H9 (cell line): Measurements from ENCODE around the gene RPS6KA1. TPM values are rescaled to one million over a fixed set of nuclear protein-coding genes. Genes with fewer than 3 reads are reported as not detected.

ENCODE experiments used
- DNase-seq: peaks from one replicate; pipeline ENCODE4 v3.0.0-alpha.2; 2017
- H2AFZ ChIP-seq: one replicate; pipeline ENCODE4 v1.6.1; 2013; ENCODE audit warnings: mild to moderate bottlenecking, low read length, control low read depth, moderate library complexity
- H2AK5ac ChIP-seq: 2 replicates; pipeline ENCODE4 v1.6.1; 2013; ENCODE audit warnings: low read length, control low read depth, mixed read lengths; ENCODE audit not compliant: insufficient read length
- H2BK120ac ChIP-seq: one replicate; pipeline ENCODE4 v1.6.1; 2013; ENCODE audit warnings: low read depth, mild to moderate bottlenecking, low read length, control low read depth, inconsistent platforms; ENCODE audit not compliant: poor library complexity, severe bottlenecking
- H2BK12ac ChIP-seq: 2 replicates; pipeline ENCODE4 v1.6.1; 2013; ENCODE audit warnings: low read length, control low read depth, mixed read lengths, low read depth; ENCODE audit not compliant: insufficient read length
- H2BK15ac ChIP-seq: 2 replicates; pipeline ENCODE4 v1.6.1; 2013; ENCODE audit warnings: low read depth, low read length, control low read depth
- H2BK20ac ChIP-seq: one replicate; pipeline ENCODE4 v1.6.1; 2013; ENCODE audit warnings: low read depth, mild to moderate bottlenecking, low read length, control low read depth, inconsistent platforms; ENCODE audit not compliant: poor library complexity, severe bottlenecking
- H2BK5ac ChIP-seq: 2 replicates; pipeline ENCODE4 v1.6.1; 2013; ENCODE audit warnings: low read length, control low read depth, mixed read lengths; ENCODE audit not compliant: insufficient read length
- H3K14ac ChIP-seq: 2 replicates; pipeline ENCODE4 v1.6.1; 2013; ENCODE audit warnings: low read length, control low read depth; ENCODE audit not compliant: insufficient read depth
- H3K18ac ChIP-seq: 2 replicates; pipeline ENCODE4 v1.6.1; 2013; ENCODE audit warnings: low read depth, mild to moderate bottlenecking, mixed read lengths, low read length, control low read depth; ENCODE audit not compliant: insufficient read length
- H3K23ac ChIP-seq: 2 replicates; pipeline ENCODE4 v1.6.1; 2013; ENCODE audit warnings: low read length, control low read depth, mixed read lengths, low read depth; ENCODE audit not compliant: insufficient read length
- H3K23me2 ChIP-seq: 2 replicates; pipeline ENCODE4 v1.6.1; 2013; ENCODE audit warnings: low read depth, mild to moderate bottlenecking, mixed read lengths, low read length, control low read depth; ENCODE audit not compliant: insufficient read length, poor library complexity, severe bottlenecking
- H3K27ac ChIP-seq: 2 replicates; pipeline ENCODE4 v1.5.1; 2013; ENCODE audit warnings: low read length, control low read depth, mixed read lengths, low read depth; ENCODE audit not compliant: insufficient read length
- H3K27me3 ChIP-seq: 2 replicates; pipeline ENCODE4 v1.6.1; 2013; ENCODE audit warnings: low read length, control low read depth, inconsistent platforms; ENCODE audit not compliant: insufficient read depth
- H3K4ac ChIP-seq: 2 replicates; pipeline ENCODE4 v1.6.1; 2013; ENCODE audit warnings: low read depth, mild to moderate bottlenecking, control low read depth, inconsistent platforms, low read length, moderate library complexity
- H3K4me1 ChIP-seq: 2 replicates; pipeline ENCODE4 v1.6.1; 2013; ENCODE audit warnings: low read length, control low read depth, inconsistent platforms; ENCODE audit not compliant: insufficient read depth
- H3K4me2 ChIP-seq: 2 replicates; pipeline ENCODE4 v1.6.1; 2013; ENCODE audit warnings: low read length, control low read depth, mixed read lengths; ENCODE audit not compliant: insufficient read length, insufficient read depth
- H3K56ac ChIP-seq: 2 replicates; pipeline ENCODE4 v1.6.1; 2013; ENCODE audit warnings: low read depth, mild to moderate bottlenecking, mixed read lengths, low read length, control low read depth; ENCODE audit not compliant: insufficient read length
- H3K79me1 ChIP-seq: 2 replicates; pipeline ENCODE4 v1.6.1; 2013; ENCODE audit warnings: low read depth, mild to moderate bottlenecking, moderate library complexity, low read length, control low read depth, inconsistent platforms; ENCODE audit not compliant: insufficient read depth, poor library complexity, severe bottlenecking
- H3K79me2 ChIP-seq: 2 replicates; pipeline ENCODE4 v1.6.1; 2013; ENCODE audit warnings: low read length, control low read depth, inconsistent platforms; ENCODE audit not compliant: insufficient read depth
- H3K9ac ChIP-seq: 2 replicates; pipeline ENCODE4 v1.6.1; 2013; ENCODE audit warnings: low read length, control low read depth, mixed read lengths; ENCODE audit not compliant: insufficient read length; ENCODE audit errors: extremely low read depth
- H3K9me3 ChIP-seq: one replicate; pipeline ENCODE4 v1.6.1; 2013; ENCODE audit warnings: low read depth, low read length, inconsistent platforms; ENCODE audit not compliant: control insufficient read depth
- H3T11ph ChIP-seq: one replicate; pipeline ENCODE4 v1.6.1; 2013; ENCODE audit warnings: mild to moderate bottlenecking, low read length, control low read depth, inconsistent platforms
- H4K20me1 ChIP-seq: one replicate; pipeline ENCODE4 v1.6.1; 2013; ENCODE audit not compliant: control insufficient read depth, insufficient read length, insufficient read depth
- H4K5ac ChIP-seq: 2 replicates; pipeline ENCODE4 v1.6.1; 2013; ENCODE audit warnings: low read depth, mild to moderate bottlenecking, mixed read lengths, low read length, control low read depth; ENCODE audit not compliant: insufficient read length
- H4K8ac ChIP-seq: replicated peaks from 2 replicates; pipeline ENCODE4 v1.6.1; 2013; ENCODE audit warnings: low read length, control low read depth, mixed read lengths, low read depth; ENCODE audit not compliant: insufficient read length
- H4K91ac ChIP-seq: 2 replicates; pipeline ENCODE4 v1.6.1; 2013; ENCODE audit warnings: low read depth, mild to moderate bottlenecking, moderate library complexity, mixed read lengths, low read length, control low read depth; ENCODE audit not compliant: insufficient read length
- H3K27ac Mint-ChIP-seq, 3 experiments: 2 replicates in 2 of 3; 3 replicates in 1 of 3; pipeline ENCODE4 v1.8.0; 2020 to 2021; ENCODE audit warnings: mixed read lengths in 3 of 3, mild to moderate bottlenecking in 1 of 3, moderate library complexity in 1 of 3
- H3K27me3 Mint-ChIP-seq: 2 replicates; pipeline ENCODE4 v1.8.0; 2021; ENCODE audit warnings: low read depth, mild to moderate bottlenecking, moderate library complexity, mixed read lengths
- H3K36me3 Mint-ChIP-seq, 3 experiments: 2 replicates in 2 of 3; 3 replicates in 1 of 3; pipeline ENCODE4 v1.8.0; 2020 to 2021; ENCODE audit warnings: low read depth in 3 of 3, mixed read lengths in 3 of 3; ENCODE audit not compliant: insufficient read depth in 1 of 3
- H3K4me1 Mint-ChIP-seq, 2 experiments: 2 replicates each; pipeline ENCODE4 v1.8.0; 2020; ENCODE audit warnings: mixed read lengths in 2 of 2
- H3K4me3 Mint-ChIP-seq, 2 experiments: 2 replicates in 1 of 2; 3 replicates in 1 of 2; pipeline ENCODE4 v1.8.0; 2020 to 2021; ENCODE audit warnings: mild to moderate bottlenecking in 2 of 2, mixed read lengths in 2 of 2, moderate library complexity in 1 of 2
- H3K9me3 Mint-ChIP-seq, 2 experiments: 2 replicates in 1 of 2; 3 replicates in 1 of 2; pipeline ENCODE4 v1.8.0; 2020; ENCODE audit warnings: mild to moderate bottlenecking in 2 of 2, mixed read lengths in 2 of 2, moderate library complexity in 1 of 2
- WGBS: extraction: QIAGEN DNeasy Blood & Tissue Kit; methylation state at CpG from one replicate; pipeline ENCODE4 v1.1.7; 2013; ENCODE audit warnings: missing lambda C conversion rate, low lambda C conversion rate, mixed read lengths; ENCODE audit not compliant: insufficient read length; ENCODE audit errors: extremely low coverage; 5-methylcytosine and 5-hydroxymethylcytosine counted together
- total RNA-seq: library from RNA; stranded (reverse); gene quantifications from 2 replicates; pipeline ENCODE4 v1.2.1, GENCODE V29; 2021
- TF ChIP-seq, protein P1 (sequence below): fragments of 200-600 bp; sonication (generic); conservative IDR thresholded peaks from 3 replicates; pipeline ENCODE4 v1.8.0; 2021; ENCODE audit warnings: antibody characterized with exemption, mild to moderate bottlenecking

The RPS6KA1 gene
- total RNA-seq, 1 experiment from 2014 or later, result 45.3 TPM

DNA sequence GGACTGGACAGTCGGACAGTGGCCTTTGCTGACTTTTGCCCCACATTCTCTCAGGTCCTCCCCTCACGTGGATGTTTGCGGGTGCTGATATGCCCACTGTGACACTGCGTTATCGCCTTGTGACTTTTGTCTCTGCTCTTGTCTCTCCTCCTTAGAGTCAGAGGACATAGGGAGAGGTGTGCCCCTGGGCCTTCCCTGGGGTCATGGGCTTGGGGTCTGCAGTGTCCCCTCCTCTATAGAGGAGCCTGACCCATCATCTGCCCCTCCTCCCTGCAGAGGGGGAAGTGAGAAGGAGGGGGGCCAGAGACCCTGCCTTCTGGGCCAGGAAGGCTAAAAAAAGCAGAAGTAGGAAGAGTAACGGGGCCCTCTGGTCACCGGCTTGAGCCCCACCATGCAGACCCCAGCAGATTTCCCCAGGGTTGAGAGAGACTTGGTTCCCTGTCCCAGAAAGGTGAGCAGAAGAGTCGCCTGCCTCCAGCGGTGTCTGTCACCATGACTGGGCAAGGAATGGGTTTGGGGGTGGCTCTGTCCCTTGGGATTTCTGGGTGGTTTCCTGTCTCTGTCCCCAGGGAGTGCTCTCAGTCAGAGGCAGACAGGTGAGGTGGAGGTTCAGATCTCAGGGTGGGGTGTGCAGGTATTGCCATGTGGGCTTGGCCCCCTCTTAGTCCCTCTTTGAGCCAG lies 13.3 kb downstream of the RPS6KA1 start:
- WGBS, result no CpG with 5 or more reads among the region's 9 CpGs
- Mint-ChIP-seq H3K27me3 (no peaks in the 10 kb centered on the region), H3K9me3 (no peaks in the 10 kb centered on the region), H3K36me3 (peaks cover 5 to 26% (median 19%) of the 10 kb centered on the region in 3 experiments; a peak in 6 of 7 replicates), H3K4me3 (no peak overlapping the region), H3K27ac (peak overlapping the region; percentile 49 to 77 (median 56); a peak in 3 of 7 replicates), H3K4me1 (peaks cover 9 to 12% of the 10 kb centered on the region in 2 experiments)
- H3K56ac ChIP-seq, result no peak overlapping the region
- no peak for DNase-seq
- no peaks in the 10 kb centered on the region for H4K20me1 ChIP-seq
- no peak overlapping the region for H3K4ac ChIP-seq
- no peak overlapping the region for H4K5ac ChIP-seq
- no peak overlapping the region for H3K9ac ChIP-seq
- no peaks in the 10 kb centered on the region for H3K79me1 ChIP-seq
- no peak overlapping the region for H3T11ph ChIP-seq
- no peak overlapping the region for H3K18ac ChIP-seq
- H2BK15ac ChIP-seq, result no peak overlapping the region
- H3K27me3 ChIP-seq, result no peaks in the 10 kb centered on the region
- no peak overlapping the region for H2BK20ac ChIP-seq
- H3K4me2 ChIP-seq, result no peak overlapping the region
- H2BK5ac ChIP-seq, result no peak overlapping the region
- H2BK120ac ChIP-seq, result no peak overlapping the region
- H4K91ac ChIP-seq, result no peak overlapping the region
- no peak overlapping the region for H2AFZ ChIP-seq
- H3K79me2 ChIP-seq, result no peaks in the 10 kb centered on the region
- H3K27ac ChIP-seq, result no peak overlapping the region
- H3K9me3 ChIP-seq, result no peaks in the 10 kb centered on the region
- TF ChIP-seq, protein P1, sequence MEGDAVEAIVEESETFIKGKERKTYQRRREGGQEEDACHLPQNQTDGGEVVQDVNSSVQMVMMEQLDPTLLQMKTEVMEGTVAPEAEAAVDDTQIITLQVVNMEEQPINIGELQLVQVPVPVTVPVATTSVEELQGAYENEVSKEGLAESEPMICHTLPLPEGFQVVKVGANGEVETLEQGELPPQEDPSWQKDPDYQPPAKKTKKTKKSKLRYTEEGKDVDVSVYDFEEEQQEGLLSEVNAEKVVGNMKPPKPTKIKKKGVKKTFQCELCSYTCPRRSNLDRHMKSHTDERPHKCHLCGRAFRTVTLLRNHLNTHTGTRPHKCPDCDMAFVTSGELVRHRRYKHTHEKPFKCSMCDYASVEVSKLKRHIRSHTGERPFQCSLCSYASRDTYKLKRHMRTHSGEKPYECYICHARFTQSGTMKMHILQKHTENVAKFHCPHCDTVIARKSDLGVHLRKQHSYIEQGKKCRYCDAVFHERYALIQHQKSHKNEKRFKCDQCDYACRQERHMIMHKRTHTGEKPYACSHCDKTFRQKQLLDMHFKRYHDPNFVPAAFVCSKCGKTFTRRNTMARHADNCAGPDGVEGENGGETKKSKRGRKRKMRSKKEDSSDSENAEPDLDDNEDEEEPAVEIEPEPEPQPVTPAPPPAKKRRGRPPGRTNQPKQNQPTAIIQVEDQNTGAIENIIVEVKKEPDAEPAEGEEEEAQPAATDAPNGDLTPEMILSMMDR, result no peak
- H2AK5ac ChIP-seq, result no peak overlapping the region
- no peaks in the 10 kb centered on the region; the same call in 1 of the 2 replicates for H3K4me1 ChIP-seq
- H3K23ac ChIP-seq, result no peak overlapping the region
- H4K8ac ChIP-seq, result no peak overlapping the region
- no peak overlapping the region for H3K14ac ChIP-seq
- H3K23me2 ChIP-seq, result no peaks in the 10 kb centered on the region
- no peak overlapping the region for H2BK12ac ChIP-seq
